Right lobe of liver (tissue), 6 donors: Measurements from ENCODE around the gene TFF2. TPM values are rescaled to one million over a fixed set of nuclear protein-coding genes. Genes with fewer than 3 reads are reported as not detected.

Experiments
- ATAC-seq, 4 donors: fragments of 200-7000 bp; cut with Tn5 transposase; one replicate each; pipeline ENCODE4 v1.9.1; 2020; ENCODE audit warnings: mild to moderate bottlenecking in 4 of 4, moderate library complexity in 4 of 4
- DNase-seq, 3 donors: peaks; one replicate each; pipeline ENCODE4 v3.0.0-alpha.2; 2020
- H3K27ac ChIP-seq, 3 donors: fragments of 200-600 bp; one replicate each; pipeline ENCODE4 v1.8.0; 2022
- H3K27me3 ChIP-seq, 2 donors: fragments of 200-600 bp; one replicate each; pipeline ENCODE4 v1.8.0; 2022
- H3K36me3 ChIP-seq, 4 donors: fragments of 200-600 bp; sonication (generic) in 1 of 4; one replicate each; pipeline versions ENCODE4 v1.5.1 to v1.8.0; 2017 to 2022; ENCODE audit warnings: control low read depth in 1 of 4
- H3K4me1 ChIP-seq, 4 donors: fragments of 200-600 bp; sonication (generic) in 1 of 4; one replicate each; pipeline versions ENCODE4 v1.5.1 to v1.8.0; 2017 to 2022; ENCODE audit warnings: control low read depth in 1 of 4
- H3K4me3 ChIP-seq, 3 donors: fragments of 200-600 bp; one replicate each; pipeline ENCODE4 v1.8.0; 2022
- H3K9me3 ChIP-seq, 4 donors: fragments of 200-600 bp; sonication (generic) in 1 of 4; one replicate each; pipeline versions ENCODE4 v1.5.1 to v1.8.0; 2017 to 2022; ENCODE audit warnings: control low read depth in 1 of 4
- POLR2A ChIP-seq: fragments of 450-650 bp; IDR thresholded peaks from one replicate; pipeline ENCODE4 v1.6.1; 2017; ENCODE audit warnings: antibody characterized with exemption, mild to moderate bottlenecking
- WGBS: methylation state at CpG from one replicate; pipeline ENCODE4 v1.1.6; 2018; ENCODE audit warnings: low coverage, low lambda C conversion rate; ENCODE audit not compliant: insufficient coverage; ENCODE audit errors: missing lambda C conversion rate; 5-methylcytosine and 5-hydroxymethylcytosine counted together
- intact Hi-C, 2 donors: fragments of 100-400 bp; cut with DNase I; formaldehyde crosslinking; loops; one replicate each; pipeline versions ENCODE4 v1.11.2 to v1.14.1; 2022
- total RNA-seq, 6 experiments: library from RNA; depleted of rRNA in 2 of 6; stranded (reverse); fragments of >200 nt in 2 of 6; fragmentation: NEBNext Ultra II Directional in 3 of 6; extraction: Animal tissue kit (Norgen Biotek cat#: 25700) in 3 of 6; gene quantifications; one replicate each; pipeline versions ENCODE4 v1.1.0 to v1.2.4, GENCODE V29; 2016 to 2023
- TF ChIP-seq, protein P1 (sequence below), 4 donors: fragments of 200-600 bp in 3 of 4; fragments of 450-650 bp in 1 of 4; IDR thresholded peaks; one replicate each; pipeline versions ENCODE4 v1.5.1 to v1.8.0; 2016 to 2022; ENCODE audit warnings: antibody characterized with exemption in 4 of 4, mild to moderate bottlenecking in 2 of 4
- donor health status: DM: no; HTN: yes; CAD: no.
- donor health status: DM: no; HTN: no; CAD: no.
- donor health status: DM: no; HTN: no; CAD: no.
- donor health status: DM: no; HTN: yes; CAD: no.
- donor health status: DM: no; HTN: yes; CAD: no.

Gene TFF2
- total RNA-seq, 6 experiments from 2014 or later = 0.29 to 0.61 (median 0.49) TPM; not detected in 2

DNA sequence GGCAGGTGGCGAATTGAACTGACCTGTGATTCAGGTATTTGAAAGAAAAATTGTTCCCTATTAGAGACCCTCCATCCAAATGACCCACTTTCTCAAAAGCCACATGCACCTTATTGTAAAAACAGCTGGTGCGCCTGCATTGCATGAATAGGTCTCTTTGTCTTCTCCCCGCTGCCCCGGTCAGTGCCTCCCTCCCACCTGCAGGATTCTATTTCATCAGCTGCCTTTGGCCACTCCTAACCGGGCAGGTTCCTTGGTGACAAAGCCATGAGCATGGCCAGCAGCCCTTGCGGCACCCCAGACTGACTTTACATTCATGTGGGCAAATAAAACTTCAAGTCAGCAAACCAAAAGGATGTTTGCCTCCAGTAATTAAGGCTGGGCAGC lies 38.6 kb upstream of the TFF2 start:
- peak in 1 of 3 donors; percentile 45 for DNase-seq
- intact Hi-C loops = no loop called here
- H3K27ac ChIP-seq = no peak overlapping the region
- no peak for ATAC-seq
- TF ChIP-seq POLR2A = no peak
- TF ChIP-seq, protein P1, sequence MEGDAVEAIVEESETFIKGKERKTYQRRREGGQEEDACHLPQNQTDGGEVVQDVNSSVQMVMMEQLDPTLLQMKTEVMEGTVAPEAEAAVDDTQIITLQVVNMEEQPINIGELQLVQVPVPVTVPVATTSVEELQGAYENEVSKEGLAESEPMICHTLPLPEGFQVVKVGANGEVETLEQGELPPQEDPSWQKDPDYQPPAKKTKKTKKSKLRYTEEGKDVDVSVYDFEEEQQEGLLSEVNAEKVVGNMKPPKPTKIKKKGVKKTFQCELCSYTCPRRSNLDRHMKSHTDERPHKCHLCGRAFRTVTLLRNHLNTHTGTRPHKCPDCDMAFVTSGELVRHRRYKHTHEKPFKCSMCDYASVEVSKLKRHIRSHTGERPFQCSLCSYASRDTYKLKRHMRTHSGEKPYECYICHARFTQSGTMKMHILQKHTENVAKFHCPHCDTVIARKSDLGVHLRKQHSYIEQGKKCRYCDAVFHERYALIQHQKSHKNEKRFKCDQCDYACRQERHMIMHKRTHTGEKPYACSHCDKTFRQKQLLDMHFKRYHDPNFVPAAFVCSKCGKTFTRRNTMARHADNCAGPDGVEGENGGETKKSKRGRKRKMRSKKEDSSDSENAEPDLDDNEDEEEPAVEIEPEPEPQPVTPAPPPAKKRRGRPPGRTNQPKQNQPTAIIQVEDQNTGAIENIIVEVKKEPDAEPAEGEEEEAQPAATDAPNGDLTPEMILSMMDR (IDR thresholded peaks at IDR 0.05) = no peak
- H3K4me1 ChIP-seq = peaks cover 0 to 14% (median 2%) of the 10 kb centered on the region in 4 donors
- H3K27me3 ChIP-seq = no peaks in the 10 kb centered on the region
- no peak overlapping the region for H3K4me3 ChIP-seq
- H3K36me3 ChIP-seq = no peaks in the 10 kb centered on the region
- 56% methylated on average over 4 of the region's 6 CpGs for WGBS
- no peaks in the 10 kb centered on the region for H3K9me3 ChIP-seq

DNA sequence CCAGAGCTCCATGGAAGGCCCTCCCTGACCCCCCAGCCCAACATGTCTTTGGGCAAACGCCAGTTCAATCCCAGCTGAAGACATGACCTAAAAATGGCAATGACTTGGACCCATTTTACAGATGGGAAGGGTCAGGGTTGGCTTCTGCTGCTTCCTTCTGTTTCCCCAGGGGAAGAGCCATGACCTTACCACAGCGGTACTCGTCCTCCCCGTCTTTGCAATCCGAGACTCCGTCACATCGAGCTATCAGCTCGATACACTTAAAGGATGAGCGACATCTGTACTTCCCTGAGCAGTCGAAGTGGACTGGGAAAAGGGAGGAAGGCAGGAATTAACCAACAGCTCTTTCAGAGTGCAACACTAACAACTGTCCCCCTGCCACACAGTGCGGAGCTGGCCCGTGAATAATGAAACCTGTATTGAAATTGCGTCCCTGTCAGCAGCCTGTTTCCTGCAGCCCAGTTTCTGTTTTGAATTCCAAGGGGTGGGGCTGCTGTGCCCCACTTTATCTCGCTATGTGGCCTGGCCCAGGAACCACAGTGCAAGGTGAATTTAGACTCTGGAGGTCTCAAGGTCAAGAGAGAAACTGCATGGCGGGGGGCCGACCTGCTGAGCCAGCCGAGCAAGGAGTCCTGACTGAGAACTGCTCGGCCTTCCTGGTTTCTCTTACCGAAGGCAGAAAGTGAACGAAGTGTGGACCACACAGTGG lies 38.1 kb upstream of the TFF2 start:
- DNase-seq = peak in 1 of 3 donors; percentile 27
- TF ChIP-seq, protein P1 (IDR thresholded peaks at IDR 0.05) = no peak
- TF ChIP-seq POLR2A = no peak
- no peaks in the 10 kb centered on the region for H3K27me3 ChIP-seq
- peak in 2 of 4 donors; percentile 21 to 28 for ATAC-seq
- peaks cover 0 to 14% (median 2%) of the 10 kb centered on the region in 4 donors for H3K4me1 ChIP-seq
- H3K4me3 ChIP-seq = no peak overlapping the region
- no peaks in the 10 kb centered on the region for H3K36me3 ChIP-seq
- no peak overlapping the region for H3K27ac ChIP-seq
- intact Hi-C loops = no loop called here
- 35% methylated on average over 11 of the region's 20 CpGs for WGBS
- H3K9me3 ChIP-seq = no peaks in the 10 kb centered on the region

DNA sequence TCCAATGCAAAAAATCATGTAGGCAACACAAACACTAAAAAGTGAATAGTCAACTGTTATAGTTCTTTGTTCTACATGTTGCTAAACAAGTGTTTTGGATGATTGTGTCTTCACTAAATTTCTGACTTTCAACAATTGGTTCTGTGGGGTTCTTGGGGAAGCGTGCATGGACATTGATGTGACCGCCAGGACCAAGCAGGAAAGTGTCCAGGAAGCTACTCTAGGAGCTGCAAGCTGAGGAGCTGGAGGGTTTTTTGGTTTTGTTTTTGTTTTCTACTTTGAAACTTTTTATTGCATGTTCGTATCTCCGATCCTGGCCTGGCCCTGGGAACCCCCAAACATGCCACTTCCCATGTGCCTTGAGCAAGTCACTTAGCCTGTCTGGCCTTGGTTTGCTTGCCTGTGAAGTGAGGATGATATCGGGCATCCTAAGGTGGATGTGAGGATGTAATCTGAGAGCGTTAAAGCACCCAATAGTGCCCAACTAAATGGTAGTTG lies 37.1 kb upstream of the TFF2 start:
- WGBS = 89% methylated on average over 5 of the region's 6 CpGs
- Histone ChIP-seq H3K36me3 (no peaks in the 10 kb centered on the region), H3K4me3 (no peak overlapping the region), H3K9me3 (no peaks in the 10 kb centered on the region), H3K27ac (no peak overlapping the region), H3K4me1 (peaks cover 0 to 14% (median 2%) of the 10 kb centered on the region in 4 donors), H3K27me3 (no peaks in the 10 kb centered on the region)
- DNase-seq (no peak), ATAC-seq (no peak)
- intact Hi-C loops = no loop called here
- TF ChIP-seq, protein P1 (IDR thresholded peaks at IDR 0.05) = no peak
- no peak for TF ChIP-seq POLR2A

DNA sequence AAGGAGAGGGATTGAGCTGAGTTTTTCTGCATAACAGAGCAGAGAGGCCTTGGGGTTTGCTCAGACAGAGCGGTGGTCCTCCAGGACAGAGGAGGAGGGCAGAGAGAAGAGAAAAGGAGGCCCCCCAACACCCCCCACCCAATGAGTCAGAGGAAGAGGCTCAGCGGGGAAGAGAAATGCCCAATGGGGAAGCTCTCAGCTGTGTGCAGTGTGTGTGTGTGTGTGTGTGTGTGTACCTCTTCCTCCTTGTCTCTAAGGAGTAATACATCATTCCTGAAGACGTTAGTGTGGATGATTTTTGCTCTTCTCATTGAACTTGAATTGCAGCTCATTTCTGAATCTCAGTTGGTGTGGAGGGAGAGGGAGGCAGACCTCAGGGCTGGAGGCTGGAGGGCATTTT lies 36.4 kb upstream of the TFF2 start:
- Histone ChIP-seq H3K4me1 (peaks cover 0 to 14% (median 2%) of the 10 kb centered on the region in 4 donors), H3K4me3 (no peak overlapping the region), H3K27ac (no peak overlapping the region), H3K9me3 (no peaks in the 10 kb centered on the region), H3K36me3 (no peaks in the 10 kb centered on the region), H3K27me3 (no peaks in the 10 kb centered on the region)
- TF ChIP-seq POLR2A = no peak
- TF ChIP-seq, protein P1 (IDR thresholded peaks at IDR 0.05) = no peak
- 56% methylated on average over 3 of the region's 3 CpGs for WGBS
- intact Hi-C loops = no loop called here
- no peak for ATAC-seq
- no peak for DNase-seq
